DMS79 (cell line): ENCODE data around the gene CSF2.

Experiments
- DNase-seq: peaks from one replicate; lab custom pipeline; 2025; lab: John Stamatoyannopoulos, UW

The CSF2 gene

DNA sequence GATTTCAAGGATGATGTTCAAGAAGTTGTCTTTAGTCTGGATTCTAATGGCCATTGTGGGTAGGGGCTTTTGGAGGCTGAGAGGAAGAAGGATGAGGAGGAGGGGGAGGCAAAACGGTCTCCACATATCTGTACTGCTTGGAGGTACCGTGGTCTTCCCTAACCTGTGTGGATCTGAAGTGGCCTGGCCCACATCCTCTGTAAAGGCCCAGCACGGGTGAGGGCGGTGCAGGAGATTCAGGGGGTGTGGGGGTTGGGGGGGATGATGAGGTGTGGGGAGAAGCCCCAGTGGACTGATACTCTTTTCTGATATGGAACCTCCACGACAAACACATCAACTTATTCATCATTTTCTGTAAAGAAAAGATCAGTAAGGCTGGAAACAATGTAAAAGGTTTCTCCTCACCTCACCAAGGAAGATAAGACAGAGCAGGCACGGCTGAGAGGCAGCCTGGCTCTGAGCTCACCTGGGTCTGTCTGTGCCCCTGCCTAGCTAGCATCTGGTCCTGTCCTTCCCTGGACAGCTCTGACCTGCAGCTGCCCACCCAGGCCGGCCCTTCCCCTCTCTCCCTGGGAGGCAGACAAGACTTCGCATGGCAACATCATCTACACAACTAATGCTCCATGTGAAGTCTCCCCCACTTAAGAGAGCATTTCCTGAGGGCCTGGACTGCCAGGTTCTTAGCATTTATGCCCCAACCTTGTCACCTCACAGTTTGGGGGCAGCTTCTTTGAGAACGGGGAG, 18.7 kb upstream of the CSF2 start:
- DNase-seq: no peak

DNA sequence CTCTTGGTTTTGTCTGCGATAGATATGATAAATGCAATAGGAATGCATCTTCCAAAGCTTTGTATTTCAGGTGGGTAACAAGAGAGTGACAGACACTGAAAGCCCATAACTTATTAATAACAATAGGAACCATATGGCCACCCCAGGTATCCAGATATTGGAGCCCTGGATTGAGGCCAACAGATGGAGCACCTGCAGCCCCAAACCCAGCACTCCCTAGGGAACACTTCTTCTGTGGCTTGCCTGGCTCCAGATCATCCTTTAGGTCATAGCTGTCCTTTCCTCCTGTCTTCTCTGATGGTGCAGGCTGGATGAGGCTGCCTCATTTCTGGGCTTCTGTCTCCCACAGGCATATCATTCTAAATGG, 18.2 kb upstream of the CSF2 start:
- DNase-seq: no peak

DNA sequence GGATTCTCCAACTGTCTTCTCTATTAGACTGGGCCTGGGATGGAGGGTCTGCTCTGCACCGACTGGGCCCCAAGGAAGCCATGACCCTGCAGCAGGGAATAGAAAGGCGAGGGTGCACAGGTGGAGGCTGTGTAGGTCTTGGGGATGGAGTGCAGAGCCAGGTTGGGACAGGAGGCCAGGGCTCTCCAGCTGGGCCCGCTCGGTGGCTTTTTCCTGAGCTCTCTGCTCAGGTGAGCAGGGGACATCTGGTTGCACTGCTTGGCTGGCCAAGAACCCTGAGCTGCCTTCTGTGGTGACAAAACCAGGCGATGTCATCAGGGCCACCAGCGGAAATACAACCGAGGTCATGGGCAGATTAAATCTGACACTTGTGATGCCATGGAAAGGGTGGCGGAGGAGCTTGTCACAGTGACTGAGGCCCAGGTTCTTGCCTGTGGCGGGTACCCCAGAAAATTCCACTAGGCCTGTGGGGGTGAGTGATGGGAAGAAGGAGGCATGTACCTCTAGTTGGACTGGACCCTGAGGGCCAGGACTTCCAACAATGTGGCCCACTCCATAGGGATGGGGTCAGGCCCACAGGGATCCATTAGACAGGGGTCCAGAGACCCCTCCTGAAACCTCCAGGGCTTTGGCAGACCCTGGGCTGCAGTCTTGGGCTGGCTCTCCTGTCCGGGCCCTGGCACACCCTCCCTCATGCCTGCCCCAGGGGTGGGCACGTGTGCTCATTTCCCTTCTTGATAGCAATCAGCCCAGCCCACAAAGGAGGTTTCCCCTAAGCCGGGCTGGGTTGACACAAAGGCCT, 17.6 kb upstream of the CSF2 start:
- DNase-seq: no peak

DNA sequence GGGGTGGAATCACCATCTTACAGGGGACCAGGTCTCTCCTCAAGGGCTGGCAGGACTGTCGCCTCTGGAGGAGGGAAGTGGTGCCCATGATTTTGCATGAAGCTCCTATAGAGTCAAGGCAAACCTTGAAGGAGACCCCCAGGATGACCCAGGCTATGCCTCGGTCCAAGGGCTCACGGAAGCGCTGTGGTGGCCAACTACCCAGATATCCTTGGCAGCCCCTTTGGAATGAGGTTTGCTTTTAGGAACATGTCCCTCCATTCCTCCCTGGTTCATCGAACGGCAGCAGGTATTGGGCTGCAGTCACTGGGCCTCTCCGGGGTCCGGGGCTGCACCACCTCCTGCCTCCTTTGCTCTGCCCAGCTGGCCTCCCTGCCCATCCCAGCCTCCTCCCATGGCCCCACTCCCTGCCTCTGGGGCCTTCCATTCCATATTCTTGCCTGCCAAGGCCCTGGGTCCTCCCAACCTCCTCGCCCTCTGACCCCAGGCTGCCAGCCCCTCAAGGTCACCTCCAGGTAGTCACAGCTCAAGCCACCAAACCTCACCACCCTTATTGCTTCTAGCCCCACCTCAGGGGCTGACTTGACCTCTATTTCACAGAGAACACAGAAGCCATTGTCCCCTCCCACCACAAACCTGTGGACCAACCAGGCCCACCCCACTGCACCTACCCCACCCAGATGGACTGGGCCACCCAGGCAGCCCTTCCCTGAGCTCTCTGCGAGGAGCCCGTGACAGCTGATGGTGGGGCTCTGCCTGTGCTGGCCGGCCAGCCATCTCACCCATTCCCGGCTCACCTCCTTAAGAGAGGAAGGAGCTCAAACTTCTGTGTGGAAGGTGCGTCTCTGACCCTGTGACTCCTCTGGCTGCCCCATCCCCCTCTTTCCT, 16.7 kb upstream of the CSF2 start:
- no peak for DNase-seq

DNA sequence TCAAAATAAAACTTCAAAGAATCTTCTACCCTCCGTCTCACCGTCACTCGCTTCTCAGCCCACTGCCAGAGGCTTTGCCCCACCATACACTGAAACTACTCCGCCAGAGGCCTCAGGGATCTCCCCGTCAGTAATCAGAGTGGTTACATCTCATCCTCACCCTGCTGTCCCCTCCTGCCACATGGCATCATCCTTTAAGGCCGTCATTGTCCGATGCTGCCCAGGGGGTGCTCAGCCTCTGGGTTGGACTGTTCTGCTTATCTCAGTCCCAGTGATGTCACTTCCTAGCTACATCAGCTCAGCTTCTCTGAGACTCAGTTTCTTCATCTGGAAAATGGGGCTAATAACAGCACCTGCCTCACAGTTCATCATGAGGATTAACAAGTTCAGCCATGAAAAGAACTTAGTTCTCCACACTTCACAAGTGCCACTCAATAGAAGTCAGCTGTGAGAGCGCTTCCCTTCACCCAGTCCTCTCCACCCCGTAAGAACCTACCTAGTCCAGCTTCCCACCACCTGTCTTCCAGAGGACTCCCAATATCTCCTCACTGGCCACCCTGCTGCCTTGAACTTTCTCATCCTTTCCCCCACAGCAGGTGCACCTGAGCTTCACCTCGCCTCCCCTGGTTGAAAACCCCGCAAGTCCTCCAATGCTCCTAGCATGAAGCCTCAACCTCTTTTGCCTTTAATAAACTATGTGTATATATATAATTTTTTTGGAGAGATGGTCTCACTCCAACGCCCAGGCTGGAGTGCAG, 15.9 kb upstream of the CSF2 start:
- DNase-seq: no peak

DNA sequence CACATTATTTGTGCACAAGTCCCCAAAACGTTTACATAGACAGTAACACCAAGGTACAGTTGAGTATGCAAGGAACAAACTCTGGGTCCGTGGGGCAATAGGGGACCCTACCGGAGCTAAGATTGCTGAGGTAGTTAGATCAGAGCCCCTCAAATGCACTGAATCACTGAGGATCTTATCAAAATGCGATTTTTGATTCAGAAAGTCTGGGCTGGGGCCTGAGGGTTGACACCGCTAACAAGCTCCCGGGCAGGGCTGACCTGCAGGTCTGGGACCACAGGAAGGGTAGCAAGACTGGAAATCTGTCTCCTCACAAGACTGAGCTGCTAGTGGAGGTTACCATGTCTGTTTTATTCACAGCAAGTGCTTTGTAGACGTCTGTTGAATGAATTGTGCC, 14.9 kb upstream of the CSF2 start:
- no peak for DNase-seq

DNA sequence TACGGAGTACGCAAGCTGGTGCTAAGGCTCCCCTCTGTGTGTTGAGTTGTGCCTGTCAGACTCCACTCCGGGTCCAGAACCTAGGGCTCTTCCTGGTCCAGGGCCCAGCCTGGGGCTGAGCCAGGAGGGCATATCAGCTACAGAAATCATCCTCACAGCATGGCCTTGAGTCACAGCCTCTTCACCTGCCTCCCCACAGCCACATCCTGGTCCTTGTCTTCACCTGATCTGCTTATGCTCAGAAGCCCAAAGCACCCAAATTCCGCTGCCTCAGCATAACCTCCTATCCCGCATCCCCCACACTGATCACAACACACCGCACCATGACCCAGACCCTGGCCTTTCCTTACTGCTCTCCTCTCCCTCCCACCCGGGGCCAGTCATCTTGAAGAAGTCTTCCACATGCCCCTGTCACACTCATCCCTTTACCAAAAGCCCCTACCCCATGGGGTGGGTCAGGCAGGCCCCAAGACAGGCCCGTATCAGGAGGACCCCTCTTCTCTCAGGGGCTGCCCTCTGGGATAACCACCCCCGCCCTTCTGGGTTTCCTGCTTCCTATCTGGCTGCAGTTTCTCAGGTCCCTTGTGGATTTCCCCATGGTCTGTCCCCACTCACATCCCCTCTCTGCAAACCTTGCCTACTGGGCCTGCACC, 14.4 kb upstream of the CSF2 start:
- DNase-seq: no peak

DNA sequence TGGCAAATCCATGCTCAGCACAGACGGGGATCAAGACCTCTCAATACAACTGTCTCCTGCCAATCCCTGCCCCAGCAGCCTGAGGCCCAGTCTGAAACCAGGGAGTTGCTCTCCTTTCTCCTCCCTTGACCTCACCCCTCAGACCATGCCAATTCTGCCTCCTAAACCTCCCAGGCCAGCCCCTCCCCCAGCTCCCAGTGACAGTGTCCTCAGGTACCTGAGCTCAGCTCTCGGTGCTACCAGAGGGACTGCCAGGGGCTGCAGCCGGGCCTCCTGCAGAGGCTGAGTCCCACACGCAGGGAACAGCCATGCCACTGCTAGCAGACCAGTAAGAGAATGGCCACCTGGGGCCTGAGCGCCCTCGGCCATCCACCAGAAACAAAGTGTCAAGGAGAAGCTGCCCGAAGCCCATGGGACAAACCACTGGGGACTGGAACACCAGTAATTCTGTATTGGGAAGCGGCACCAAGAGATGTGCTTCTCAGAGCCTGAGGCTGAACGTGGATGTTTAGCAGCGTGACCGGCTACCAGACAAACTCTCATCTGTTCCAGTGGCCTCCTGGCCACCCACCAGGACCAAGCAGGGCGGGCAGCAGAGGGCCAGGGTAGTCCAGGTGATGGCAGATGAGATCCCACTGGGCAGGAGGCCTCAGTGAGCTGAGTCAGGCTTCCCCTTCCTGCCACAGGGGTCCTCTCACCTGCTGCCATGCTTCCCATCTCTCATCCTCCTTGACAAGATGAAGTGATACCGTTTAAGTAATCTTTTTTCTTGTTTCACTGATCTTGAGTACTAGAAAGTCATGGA, 13.7 kb upstream of the CSF2 start:
- DNase-seq: no peak

DNA sequence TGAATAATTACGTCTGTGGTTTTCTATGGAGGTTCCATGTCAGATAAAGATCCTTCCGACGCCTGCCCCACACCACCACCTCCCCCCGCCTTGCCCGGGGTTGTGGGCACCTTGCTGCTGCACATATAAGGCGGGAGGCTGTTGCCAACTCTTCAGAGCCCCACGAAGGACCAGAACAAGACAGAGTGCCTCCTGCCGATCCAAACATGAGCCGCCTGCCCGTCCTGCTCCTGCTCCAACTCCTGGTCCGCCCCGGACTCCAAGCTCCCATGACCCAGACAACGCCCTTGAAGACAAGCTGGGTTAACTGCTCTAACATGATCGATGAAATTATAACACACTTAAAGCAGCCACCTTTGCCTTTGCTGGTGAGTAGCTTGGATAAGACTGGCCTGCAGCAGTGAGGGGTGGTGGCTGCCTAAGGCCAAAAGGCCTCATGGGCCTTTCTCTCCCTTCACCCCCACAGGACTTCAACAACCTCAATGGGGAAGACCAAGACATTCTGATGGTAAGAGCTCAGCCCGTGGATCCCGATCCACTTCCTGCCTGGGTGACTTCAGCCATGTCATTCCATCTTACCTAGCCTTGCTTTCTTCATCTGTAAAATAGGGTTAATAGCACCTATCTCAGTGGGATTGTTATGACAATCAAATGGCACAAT, 13.0 kb upstream of the CSF2 start, which contains the start of gene IL3:
IL3 (plus strand) TSS at position 155 of the 661 bp plus-strand sequence; CDS start at position 207, 52 bp downstream.
- no peak for DNase-seq

DNA sequence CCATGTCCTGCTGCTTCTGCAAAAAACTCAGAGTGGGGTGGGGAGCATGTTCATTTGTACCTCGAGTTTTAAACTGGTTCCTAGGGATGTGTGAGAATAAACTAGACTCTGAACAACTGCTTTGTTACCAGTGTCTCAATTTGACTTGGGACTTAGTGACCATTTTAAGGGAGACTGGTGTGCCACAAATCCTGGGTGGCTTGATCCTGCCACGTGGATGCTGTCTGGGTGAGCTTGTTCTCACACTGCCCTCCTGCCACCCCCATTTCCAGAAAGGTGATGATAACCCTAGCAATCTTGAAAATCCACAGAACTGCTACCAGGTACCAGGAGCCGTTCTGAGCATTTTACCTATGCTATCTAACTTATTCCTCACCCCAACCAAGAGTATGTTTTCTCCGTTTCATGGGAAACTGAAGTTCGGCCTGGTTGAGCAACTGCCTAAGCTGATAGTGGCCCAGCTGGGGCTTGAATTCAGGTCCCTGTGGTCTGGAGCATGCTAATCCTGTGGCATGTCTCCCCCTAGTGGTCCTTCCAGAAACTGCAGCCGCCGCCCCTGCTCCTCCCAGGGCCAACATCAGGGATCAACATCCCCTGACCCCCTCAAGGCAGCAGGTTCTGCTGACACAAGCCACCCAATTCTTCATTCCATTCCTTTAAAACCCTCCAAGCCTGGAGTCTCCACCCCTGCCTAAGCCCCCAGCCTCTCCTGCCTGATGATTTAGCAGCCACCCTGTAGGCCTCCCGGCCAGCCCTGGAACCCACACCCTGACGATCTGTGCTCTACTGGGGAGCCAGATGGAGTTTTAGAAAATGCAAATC, 10.3 kb upstream of the CSF2 start:
- no peak for DNase-seq

DNA sequence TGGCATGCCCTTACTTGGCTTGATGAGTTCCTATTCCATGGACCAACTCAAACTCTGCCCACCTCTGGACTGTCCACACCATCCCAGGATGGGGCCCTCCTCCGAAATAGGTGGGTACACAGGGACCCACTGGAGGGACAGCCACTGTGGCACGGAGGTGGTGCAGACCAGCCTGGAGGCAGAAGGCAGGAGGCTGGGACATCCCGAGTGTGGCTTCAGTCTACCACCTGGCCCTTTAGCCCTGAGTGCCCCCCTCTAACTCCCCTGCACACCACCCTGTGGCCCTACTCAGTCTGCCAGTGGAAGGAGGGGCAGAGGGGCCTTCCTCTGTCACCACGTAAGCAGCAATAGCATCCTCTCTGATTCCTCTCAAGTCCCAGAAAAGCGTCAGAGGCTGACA, 9.4 kb upstream of the CSF2 start:
- DNase-seq: no peak

DNA sequence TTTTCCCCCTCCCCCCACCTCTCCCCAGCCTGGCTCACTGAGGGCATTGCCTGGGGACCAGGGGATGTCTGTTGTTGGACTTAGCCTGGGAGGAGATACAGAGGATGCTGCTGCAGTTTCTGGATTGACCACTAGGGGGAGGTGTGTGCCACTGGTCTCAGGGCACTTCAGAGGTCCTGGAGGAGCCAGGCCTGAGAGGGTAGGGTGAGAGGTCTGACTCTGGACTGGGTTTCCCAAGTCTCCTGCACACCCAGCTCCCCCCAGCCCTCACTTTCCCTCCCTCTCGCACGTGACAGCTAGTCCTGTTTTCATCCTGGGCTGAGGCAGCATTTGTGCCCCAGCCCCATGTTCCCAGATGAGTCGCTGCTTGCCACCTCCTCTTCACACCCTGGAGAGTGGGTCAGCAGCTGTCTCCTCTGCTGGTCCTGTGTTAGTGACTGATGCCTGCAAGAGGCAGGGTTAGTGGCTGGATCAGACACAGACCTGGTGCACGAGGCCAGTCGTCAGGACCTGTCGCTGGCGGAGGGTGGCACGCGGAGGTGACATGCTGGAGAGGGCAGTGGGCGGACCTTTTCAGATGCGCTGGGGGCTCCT, 8.8 kb upstream of the CSF2 start:
- peak; percentile 2 for DNase-seq

DNA sequence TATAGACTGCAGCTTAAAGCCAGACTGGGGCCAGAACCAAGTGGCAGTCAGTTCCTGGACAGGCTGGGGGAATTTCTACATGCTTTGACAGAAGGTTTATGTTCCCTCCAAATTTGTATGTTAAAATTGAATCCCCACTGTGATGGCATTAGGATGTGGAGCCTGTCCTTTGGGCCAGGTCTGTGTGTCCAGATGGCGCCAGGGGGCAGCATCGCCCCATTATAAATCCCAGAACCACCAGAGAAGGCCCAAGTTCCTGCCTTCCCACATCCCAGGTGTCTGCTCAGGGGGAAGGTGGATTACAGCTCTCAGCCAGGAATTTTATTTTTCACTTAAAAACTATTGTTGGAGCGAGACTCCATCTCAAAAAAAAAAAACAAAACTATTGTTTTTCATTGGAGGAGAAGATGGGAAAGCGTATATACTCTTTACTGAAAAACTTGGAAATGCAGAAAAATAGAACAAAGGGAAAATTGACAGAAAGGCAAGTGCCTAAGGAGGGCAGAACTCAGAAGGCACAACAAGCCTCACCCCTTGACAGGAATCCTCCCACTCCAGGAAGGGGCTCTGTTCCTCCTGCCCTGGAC, 8.1 kb upstream of the CSF2 start:
- no peak for DNase-seq

DNA sequence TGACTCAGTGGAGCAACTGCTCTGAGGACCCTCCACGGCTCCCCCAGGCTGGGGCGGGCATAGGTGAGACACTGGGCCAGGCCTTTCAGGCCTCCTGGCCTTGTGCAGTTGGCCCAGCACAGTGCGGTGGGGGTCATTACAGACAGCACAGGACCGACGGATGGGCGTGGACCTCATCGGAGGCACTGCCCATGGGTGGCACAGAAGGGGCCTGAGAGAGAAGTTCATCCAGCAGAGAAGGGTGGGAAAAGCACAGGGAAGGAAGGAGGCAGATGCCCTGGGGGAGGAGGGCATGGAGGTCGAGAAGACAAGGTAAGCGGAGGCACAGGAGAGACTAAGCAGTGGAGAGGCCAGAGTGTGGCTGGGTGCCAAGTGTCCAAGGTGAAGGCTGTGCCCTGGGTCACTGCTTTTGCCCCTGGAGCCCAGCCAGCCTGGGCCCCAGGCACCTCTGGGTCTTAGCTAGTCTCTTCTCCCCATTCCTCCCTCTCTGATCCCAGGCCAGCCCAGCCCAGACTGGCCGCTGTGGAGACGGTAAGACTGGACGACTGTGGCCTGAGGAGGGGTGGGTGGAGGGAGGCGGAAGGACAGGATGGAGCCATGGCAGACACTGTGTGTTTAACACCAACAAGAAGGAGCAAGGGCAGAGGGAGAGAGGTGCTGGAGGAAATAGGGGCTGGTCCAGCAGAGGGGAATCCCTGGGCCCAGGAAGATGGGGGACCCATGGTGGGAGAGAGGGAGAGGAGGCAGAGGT, 7.5 kb upstream of the CSF2 start:
- DNase-seq: no peak

DNA sequence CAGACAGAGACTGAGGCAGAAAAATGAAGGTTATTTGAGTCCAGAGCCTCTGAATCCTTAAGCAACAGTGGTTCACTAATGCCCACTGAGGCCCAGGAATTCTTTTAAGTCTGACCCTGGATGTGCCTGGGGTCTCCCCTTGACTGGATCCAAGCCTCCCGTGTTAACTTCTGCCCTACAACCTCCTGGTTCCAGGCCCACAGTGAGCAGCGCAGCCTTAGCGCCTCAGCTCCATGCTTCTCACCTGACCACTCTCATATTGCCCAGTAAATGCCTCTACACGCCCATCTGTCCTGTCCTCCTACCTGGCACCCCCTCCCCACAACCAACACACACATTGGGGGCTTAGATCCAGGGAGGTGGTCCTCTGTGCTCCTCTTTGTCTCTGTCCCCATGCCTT, 6.7 kb upstream of the CSF2 start:
- DNase-seq: no peak

DNA sequence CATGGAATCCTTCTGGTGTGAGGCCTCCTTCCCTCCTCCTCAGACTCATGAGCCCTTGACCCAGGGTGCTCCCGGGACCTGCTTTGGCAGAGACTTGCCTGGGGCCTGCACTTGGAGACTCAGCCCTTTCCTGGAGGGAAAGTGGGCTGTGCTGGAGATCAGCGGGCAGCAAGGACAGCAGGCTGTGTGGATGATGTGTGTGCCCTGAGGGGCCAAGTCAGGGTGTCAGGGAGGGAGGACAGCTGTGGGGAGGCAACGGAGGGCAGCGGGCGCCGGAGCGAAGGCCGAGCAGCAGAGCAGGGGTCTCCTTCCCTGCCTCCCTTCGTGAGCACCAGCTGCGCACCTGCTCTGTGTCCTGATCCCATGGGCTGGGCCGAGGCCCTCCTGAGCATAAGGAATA, 6.1 kb upstream of the CSF2 start:
- no peak for DNase-seq
